ENCODE measurements around the gene DUSP22. TPM values are rescaled to one million over a fixed set of nuclear protein-coding genes. Genes with fewer than 3 reads are reported as not detected.

The DUSP22 gene
- polyA plus RNA-seq, 1 of the 3 experiments (the other 2 are of a cell fraction): 6.8 TPM

- TF ChIP-seq FOXM1 (IDR thresholded peaks at IDR 0.05; ENCODE audit: low read depth): no peak
- no peak for TF ChIP-seq ELF1 (IDR thresholded peaks at IDR 0.05)
- no peak for TF ChIP-seq RAD21 (IDR thresholded peaks at IDR 0.05; ENCODE audit: low read length)
- ChIA-PET POLR2A (no interaction called here), CTCF (no interaction called here)
Observed at GRCh38 chr6:365835-366234, 73.5 kb downstream of the DUSP22 start.

GRCh38 chr6:366389-367297, 74.4 kb downstream of the DUSP22 start:
- no peak overlapping the region for H3K27ac ChIP-seq (ENCODE audit: low read depth in 2 of 2, low read length in 1 of 2)
- no peak overlapping the region for H3K9ac ChIP-seq
- no peak for TF ChIP-seq YY1 (IDR thresholded peaks at IDR 0.05; ENCODE audit: low read depth)
- H3K4me2 ChIP-seq: no peak overlapping the region
- POLR2A ChIA-PET: no interaction called here
- H3K36me3 ChIP-seq (replicated peaks in 1 of 2; ENCODE audit: control insufficient read depth in 1 of 2, insufficient read depth in 2 of 2, low read length in 1 of 2): no peaks in the 10 kb centered on the region
- H3K27me3 ChIP-seq (ENCODE audit: insufficient read depth): peaks cover 94% of the 10 kb centered on the region
- no peaks in the 10 kb centered on the region for H3K9me2 ChIP-seq
- 8% methylated on average over 19 of the region's 19 CpGs for WGBS (ENCODE audit: low lambda C conversion rate)
- H3K9me3 ChIP-seq: no peaks in the 10 kb centered on the region
- no peaks in the 10 kb centered on the region for H3K4me1 ChIP-seq (ENCODE audit: control insufficient read depth in 1 of 2, insufficient read depth in 2 of 2, low read depth in 1 of 2, low read length in 1 of 2)
- H3F3A ChIP-seq (replicated peaks; ENCODE audit: insufficient read depth): no peaks in the 10 kb centered on the region
- CTCF ChIA-PET: no interaction called here
- no peak overlapping the region for H3K4me3 ChIP-seq (ENCODE audit: low read depth in 2 of 2, low read length in 1 of 2)
- H4K20me1 ChIP-seq (ENCODE audit: insufficient read depth): no peaks in the 10 kb centered on the region
- H3K79me2 ChIP-seq (ENCODE audit: insufficient read depth): no peaks in the 10 kb centered on the region
- H2AFZ ChIP-seq (ENCODE audit: low read depth): no peak overlapping the region
- DNase-seq: no peak

More at GRCh38 chr6:365835-366234, 73.5 kb downstream of the DUSP22 start:
- no peaks in the 10 kb centered on the region for H3K4me1 ChIP-seq (ENCODE audit: control insufficient read depth in 1 of 2, insufficient read depth in 2 of 2, low read depth in 1 of 2, low read length in 1 of 2)
- no peaks in the 10 kb centered on the region for H4K20me1 ChIP-seq (ENCODE audit: insufficient read depth)
- no peaks in the 10 kb centered on the region for H3K9me3 ChIP-seq
- H3K27ac ChIP-seq (ENCODE audit: low read depth in 2 of 2, low read length in 1 of 2): no peak overlapping the region
- no peaks in the 10 kb centered on the region for H3K9me2 ChIP-seq
- no peak overlapping the region for H3K4me3 ChIP-seq (ENCODE audit: low read depth in 2 of 2, low read length in 1 of 2)
- no peak overlapping the region for H2AFZ ChIP-seq (ENCODE audit: low read depth)
- no peak overlapping the region for H3K9ac ChIP-seq
- H3K27me3 ChIP-seq (ENCODE audit: insufficient read depth): peaks cover 100% of the 10 kb centered on the region
- no peak overlapping the region for H3K4me2 ChIP-seq
- H3K36me3 ChIP-seq (replicated peaks in 1 of 2; ENCODE audit: control insufficient read depth in 1 of 2, insufficient read depth in 2 of 2, low read length in 1 of 2): no peaks in the 10 kb centered on the region
- H3F3A ChIP-seq (replicated peaks; ENCODE audit: insufficient read depth): no peaks in the 10 kb centered on the region
- H3K79me2 ChIP-seq (ENCODE audit: insufficient read depth): no peaks in the 10 kb centered on the region
- 6% methylated on average over 6 of the region's 6 CpGs for WGBS (ENCODE audit: low lambda C conversion rate)
- DNase-seq: no peak

- DNase-seq: no peak
- H3K9ac ChIP-seq: no peak overlapping the region
- H3K9me3 ChIP-seq: no peaks in the 10 kb centered on the region
- no peak overlapping the region for H2AFZ ChIP-seq (ENCODE audit: low read depth)
- no peaks in the 10 kb centered on the region for H4K20me1 ChIP-seq (ENCODE audit: insufficient read depth)
- H3K4me2 ChIP-seq: no peak overlapping the region
- 4% methylated on average over 8 of the region's 8 CpGs for WGBS (ENCODE audit: low lambda C conversion rate)
- H3K27me3 ChIP-seq (ENCODE audit: insufficient read depth): peaks cover 91% of the 10 kb centered on the region
- CTCF ChIA-PET: no interaction called here
- no peak overlapping the region for H3K4me3 ChIP-seq (ENCODE audit: low read depth in 2 of 2, low read length in 1 of 2)
- no peaks in the 10 kb centered on the region for H3F3A ChIP-seq (replicated peaks; ENCODE audit: insufficient read depth)
- no peaks in the 10 kb centered on the region for H3K9me2 ChIP-seq
- POLR2A ChIA-PET: no interaction called here
- no peak overlapping the region for H3K27ac ChIP-seq (ENCODE audit: low read depth in 2 of 2, low read length in 1 of 2)
- H3K36me3 ChIP-seq (replicated peaks in 1 of 2; ENCODE audit: control insufficient read depth in 1 of 2, insufficient read depth in 2 of 2, low read length in 1 of 2): no peaks in the 10 kb centered on the region
- no peaks in the 10 kb centered on the region for H3K4me1 ChIP-seq (ENCODE audit: control insufficient read depth in 1 of 2, insufficient read depth in 2 of 2, low read depth in 1 of 2, low read length in 1 of 2)
- H3K79me2 ChIP-seq (ENCODE audit: insufficient read depth): no peaks in the 10 kb centered on the region
- TF ChIP-seq ZBTB33 (IDR thresholded peaks at IDR 0.05; ENCODE audit: borderline replicate concordance, low read depth) (no peak), REST (IDR thresholded peaks at IDR 0.05; ENCODE audit: low read depth, low read length) (no peak), IRF3 (IDR thresholded peaks at IDR 0.05; ENCODE audit: low read depth, low read length) (no peak)
Observed at GRCh38 chr6:367298-367794, 75.1 kb downstream of the DUSP22 start.
